ENCODE measurements around the gene NRCAM. TPM values are rescaled to one million over a fixed set of nuclear protein-coding genes. Genes with fewer than 3 reads are reported as not detected.

Gene NRCAM
- total and polyA plus RNA-seq, 2 of the 13 experiments (the other 11 are each of a cell fraction or from before 2014, with no cell fraction given), result 0.31 to 0.33 TPM

GRCh38 chr7:108358553-108358952, 97.7 kb downstream of the NRCAM start (continued):
- TF ChIP-seq ZNF607 (CRISPR knock-in tag; IDR thresholded peaks at IDR 0.05; ENCODE audit: borderline replicate concordance) (no peak), MEF2D (CRISPR knock-in tag; IDR thresholded peaks at IDR 0.05) (0 out of 2 replicates have a peak, but pooled peaks have one; percentile 33), HOXD1 (CRISPR knock-in tag; IDR thresholded peaks at IDR 0.05) (no peak), FOSL2 (CRISPR knock-in tag; IDR thresholded peaks at IDR 0.05) (peak; percentile 95), KLF6 (CRISPR knock-in tag; IDR thresholded peaks at IDR 0.05) (peak; percentile 69; the same call in 1 of the 2 replicates), MEIS2 (CRISPR knock-in tag; IDR thresholded peaks at IDR 0.05) (peak; percentile 94), ZNF225 (CRISPR knock-in tag; IDR thresholded peaks at IDR 0.05) (no peak), THYN1 (CRISPR knock-in tag; IDR thresholded peaks at IDR 0.05; ENCODE audit: borderline replicate concordance, low read depth) (no peak), ZNF335 (CRISPR knock-in tag; IDR thresholded peaks at IDR 0.05) (0 out of 2 replicates have a peak, but pooled peaks have one; percentile 47), CBX5 (CRISPR knock-in tag; IDR thresholded peaks at IDR 0.05; ENCODE audit: borderline replicate concordance) (peak; percentile 93), ZBTB1 (CRISPR knock-in tag; IDR thresholded peaks at IDR 0.05; ENCODE audit: borderline replicate concordance) (no peak), E2F1 (CRISPR knock-in tag; IDR thresholded peaks at IDR 0.05) (no peak), TIGD3 (CRISPR knock-in tag; IDR thresholded peaks at IDR 0.05; ENCODE audit: borderline replicate concordance) (no peak), ELF1 (CRISPR knock-in tag; IDR thresholded peaks at IDR 0.05) (peak; percentile 49; the same call in 1 of the 2 replicates), ZNF234 (CRISPR knock-in tag; conservative IDR thresholded peaks at IDR 0.05) (no peak), DRAP1 (CRISPR knock-in tag; IDR thresholded peaks at IDR 0.05) (0 out of 2 replicates have a peak, but pooled peaks have one; percentile 26), STAG1 (CRISPR knock-in tag; IDR thresholded peaks at IDR 0.05) (peak; percentile 36; the same call in 1 of the 2 replicates), SRF (IDR thresholded peaks at IDR 0.05; ENCODE audit: low read depth, low read length) (no peak), ZBTB7A (CRISPR knock-in tag; IDR thresholded peaks at IDR 0.05) (no peak), XRCC5 (optimal IDR thresholded peaks at IDR 0.05; ENCODE audit: low read length) (peak; percentile 95), POLR2AphosphoS2 (IDR thresholded peaks at IDR 0.05; ENCODE audit: low read depth, low read length) (no peak), ZUFSP (CRISPR knock-in tag; IDR thresholded peaks at IDR 0.05; ENCODE audit: borderline replicate concordance) (no peak), SAFB2 (CRISPR knock-in tag; IDR thresholded peaks at IDR 0.05; ENCODE audit: borderline replicate concordance, low read depth) (no peak)

Measured in HepG2 (cell line).